Measurements from ENCODE around the gene KREMEN1.

KREMEN1 gene

GRCh38 chr22:29149841-29150555, 77.2 kb downstream of the KREMEN1 start:
- DNase-seq (ENCODE audit: low read depth in 4 of 4, low spot score in 1 of 4), result no peak

GRCh38 chr22:29150701-29151100, 77.9 kb downstream of the KREMEN1 start:
- no peak for DNase-seq (ENCODE audit: low read depth in 4 of 4, low spot score in 1 of 4)

- no peak for DNase-seq (ENCODE audit: low read depth in 4 of 4, low spot score in 1 of 4)
These were observed 78.5 kb downstream of the KREMEN1 start for GRCh38 chr22:29151316-29151715.

- DNase-seq (ENCODE audit: low read depth in 4 of 4, low spot score in 1 of 4), result no peak
These were observed 79.5 kb downstream of the KREMEN1 start for GRCh38 chr22:29152045-29152953.

GRCh38 chr22:29152954-29153719, 80.3 kb downstream of the KREMEN1 start:
- DNase-seq (ENCODE audit: low read depth in 4 of 4, low spot score in 1 of 4), result no peak

GRCh38 chr22:29154364-29155048, 81.7 kb downstream of the KREMEN1 start:
- DNase-seq (ENCODE audit: low read depth in 4 of 4, low spot score in 1 of 4), result peak; percentile 20 to 70 (median 44)

- no peak for DNase-seq (ENCODE audit: low read depth in 4 of 4, low spot score in 1 of 4)
These were observed 83.1 kb downstream of the KREMEN1 start for GRCh38 chr22:29155966-29156365.

GRCh38 chr22:29156507-29156906, 83.7 kb downstream of the KREMEN1 start:
- DNase-seq (ENCODE audit: low read depth in 4 of 4, low spot score in 1 of 4), result no peak

- DNase-seq (ENCODE audit: low read depth in 4 of 4, low spot score in 1 of 4), result no peak
These were observed 85.1 kb downstream of the KREMEN1 start for GRCh38 chr22:29157759-29158535.

GRCh38 chr22:29158546-29158945, 85.7 kb downstream of the KREMEN1 start:
- DNase-seq (ENCODE audit: low read depth in 4 of 4, low spot score in 1 of 4), result no peak

GRCh38 chr22:29163808-29164207, 91.0 kb downstream of the KREMEN1 start:
- no peak for DNase-seq (ENCODE audit: low read depth in 4 of 4, low spot score in 1 of 4)

- DNase-seq (ENCODE audit: low read depth in 4 of 4, low spot score in 1 of 4), result no peak
These were observed 92.7 kb downstream of the KREMEN1 start for GRCh38 chr22:29165321-29166060.

GRCh38 chr22:29166180-29166579, 93.3 kb downstream of the KREMEN1 start:
- DNase-seq (ENCODE audit: low read depth in 4 of 4, low spot score in 1 of 4), result no peak

GRCh38 chr22:29167032-29167911, 94.4 kb downstream of the KREMEN1 start:
- peak in 2 of 4 experiments; percentile 11 to 56 for DNase-seq (ENCODE audit: low read depth in 4 of 4, low spot score in 1 of 4)

GRCh38 chr22:29171721-29172120, 98.9 kb downstream of the KREMEN1 start:
- DNase-seq (ENCODE audit: low read depth in 4 of 4, low spot score in 1 of 4), result no peak

GRCh38 chr22:29172216-29172615, 99.4 kb downstream of the KREMEN1 start:
- DNase-seq (ENCODE audit: low read depth in 4 of 4, low spot score in 1 of 4), result no peak

- no peak for DNase-seq (ENCODE audit: low read depth in 4 of 4, low spot score in 1 of 4)
These were observed 102.5 kb downstream of the KREMEN1 start for GRCh38 chr22:29175312-29175835.

Measured in stimulated activated CD4-positive, alpha-beta T cell treated with anti-CD3 and anti-CD28 coated beads, Interleukin-1b, Interleukin-23, amount 100 ng/mL, for 24 hours (primary cell).